NCI-H1092 (cell line): ENCODE data around the gene ARCN1.

Source experiments
- DNase-seq: peaks from one replicate; lab custom pipeline; 2025; lab: John Stamatoyannopoulos, UW

ARCN1 gene

GRCh38 chr11:118639899-118640298 lies 67.7 kb downstream of the ARCN1 start:
- DNase-seq, result no peak

DNA sequence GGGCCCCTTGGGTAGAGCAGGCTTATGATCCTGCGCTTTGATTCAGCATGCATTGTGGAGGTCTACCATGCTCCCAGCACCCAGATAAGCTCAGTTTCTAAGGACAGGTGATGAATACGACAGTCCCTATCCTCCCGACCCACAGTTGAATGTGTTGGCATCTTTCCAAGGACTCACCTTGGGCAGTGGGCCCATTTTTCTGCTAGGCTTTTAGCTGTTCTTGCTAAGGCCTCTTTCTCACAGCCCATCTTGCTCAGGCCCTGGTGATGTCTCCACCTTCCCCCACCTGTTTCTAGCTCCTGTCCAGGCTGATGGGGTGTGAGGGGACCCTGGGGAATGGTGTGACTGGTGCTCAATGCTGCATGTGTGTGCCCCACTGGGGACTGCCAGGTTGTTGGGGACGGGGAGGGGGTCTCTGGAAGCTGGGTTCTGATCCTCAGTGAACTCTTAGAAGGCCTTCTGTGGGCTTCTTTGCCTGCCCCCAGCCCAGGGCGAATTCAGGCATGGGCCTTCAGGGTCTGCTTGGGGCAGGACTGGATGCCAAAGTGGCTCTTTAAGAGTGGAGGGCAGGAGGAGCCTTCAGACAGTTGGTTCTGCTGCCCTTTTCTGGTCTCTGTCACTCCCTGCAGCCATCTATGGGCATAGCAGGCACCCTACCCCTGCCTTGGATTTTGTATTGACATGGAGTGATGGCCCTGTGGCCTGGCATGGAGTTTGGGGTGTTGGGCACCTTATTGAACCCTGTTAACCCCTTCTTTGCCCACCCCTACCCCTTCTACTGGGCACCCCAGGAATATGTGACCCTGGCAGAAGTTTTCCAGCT lies 68.3 kb downstream of the ARCN1 start:
- no peak for DNase-seq

GRCh38 chr11:118641397-118642019 lies 69.3 kb downstream of the ARCN1 start:
- peak; percentile 63 for DNase-seq

DNA sequence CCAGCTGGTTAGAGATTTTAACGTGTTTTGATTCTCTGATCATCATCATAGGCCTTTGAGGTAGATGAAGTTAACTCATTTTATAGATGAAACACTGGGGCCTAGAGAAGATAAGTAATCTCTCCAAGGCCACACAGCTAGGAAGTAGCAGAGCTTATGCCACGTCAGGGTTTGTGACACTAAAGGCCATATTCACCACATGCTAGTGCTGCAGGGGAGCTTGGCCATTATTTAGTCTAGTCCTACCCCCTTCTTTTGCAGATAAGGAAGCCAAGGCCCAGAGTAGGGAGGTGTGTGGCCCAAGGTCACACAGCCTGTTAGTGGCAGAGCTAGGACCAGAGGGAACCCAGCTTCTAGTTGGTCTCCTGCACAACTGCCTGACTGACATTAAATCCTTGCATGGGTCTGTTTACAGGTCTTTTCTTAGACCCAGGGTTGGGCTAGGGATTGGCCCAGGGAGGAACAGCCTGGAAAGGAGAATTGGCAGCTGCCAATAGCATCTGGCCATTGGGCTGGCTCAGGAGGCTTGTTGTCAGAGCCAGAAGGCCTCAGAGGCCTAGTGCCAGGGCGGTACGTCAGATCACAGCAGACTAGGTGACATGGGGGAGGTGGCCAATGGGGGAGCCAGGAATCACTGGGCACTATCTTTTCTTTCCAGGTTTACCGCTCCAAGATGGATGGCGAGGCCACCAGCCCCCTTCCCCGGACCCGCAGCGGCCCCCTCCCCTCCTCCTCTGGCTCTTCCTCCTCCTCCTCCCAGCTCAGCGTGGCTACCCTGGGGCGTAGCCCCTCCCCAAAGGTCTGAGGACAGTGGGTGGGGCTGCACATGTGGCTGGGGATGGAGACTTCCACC lies 71.2 kb downstream of the ARCN1 start:
- DNase-seq, result no peak

- DNase-seq, result no peak
These were observed 71.8 kb downstream of the ARCN1 start for GRCh38 chr11:118643995-118644345.

GRCh38 chr11:118644496-118644895 lies 72.3 kb downstream of the ARCN1 start:
- DNase-seq, result no peak

DNA sequence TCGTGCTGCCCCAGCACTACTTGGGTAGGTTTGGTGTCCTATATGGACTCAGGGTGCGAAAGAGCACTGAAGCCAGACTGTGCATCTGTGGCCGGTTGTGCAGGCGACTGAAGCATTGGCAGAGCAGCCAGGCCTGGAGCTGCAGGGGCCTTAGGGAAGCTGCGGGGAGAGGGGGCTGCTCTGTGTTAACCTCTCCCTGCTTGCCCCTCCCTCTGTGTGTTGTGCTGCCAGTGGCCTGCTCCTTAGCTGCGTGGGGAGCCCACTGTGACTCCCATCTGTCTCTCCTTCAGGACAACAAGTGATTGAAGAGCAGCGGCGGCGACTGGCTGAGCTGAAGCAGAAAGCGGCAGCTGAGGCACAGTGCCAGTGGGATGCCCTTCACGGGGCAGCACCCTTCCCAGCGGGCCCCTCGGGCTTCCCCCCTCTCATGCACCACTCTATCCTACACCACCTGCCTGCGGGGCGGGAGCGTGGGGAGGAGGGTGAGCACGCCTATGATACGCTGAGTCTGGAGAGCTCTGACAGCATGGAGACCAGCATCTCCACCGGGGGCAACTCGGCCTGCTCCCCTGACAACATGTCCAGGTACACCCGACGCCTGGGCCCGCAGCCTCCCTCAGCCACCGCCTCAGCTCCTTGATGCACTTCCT lies 73.0 kb downstream of the ARCN1 start:
- no peak for DNase-seq

DNA sequence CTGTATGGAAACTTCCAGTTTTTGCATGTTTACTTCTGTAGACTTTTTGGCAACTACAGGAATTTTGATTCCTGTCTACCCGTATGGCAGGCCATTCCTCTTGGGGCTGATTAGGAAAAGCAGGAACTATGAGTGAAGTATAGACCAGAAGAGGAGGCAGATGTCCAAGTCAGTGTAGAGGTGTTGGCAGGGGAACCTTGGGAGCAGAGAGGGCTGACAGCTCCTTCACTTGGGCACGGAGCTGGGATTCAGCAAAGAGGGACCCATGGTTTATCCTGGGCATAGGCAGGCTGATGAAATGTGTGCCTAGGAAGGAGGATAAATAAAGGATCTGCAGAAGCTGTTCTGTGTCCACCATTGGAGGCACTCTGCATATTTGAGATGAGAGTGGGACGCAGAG lies 74.2 kb downstream of the ARCN1 start:
- DNase-seq, result no peak

DNA sequence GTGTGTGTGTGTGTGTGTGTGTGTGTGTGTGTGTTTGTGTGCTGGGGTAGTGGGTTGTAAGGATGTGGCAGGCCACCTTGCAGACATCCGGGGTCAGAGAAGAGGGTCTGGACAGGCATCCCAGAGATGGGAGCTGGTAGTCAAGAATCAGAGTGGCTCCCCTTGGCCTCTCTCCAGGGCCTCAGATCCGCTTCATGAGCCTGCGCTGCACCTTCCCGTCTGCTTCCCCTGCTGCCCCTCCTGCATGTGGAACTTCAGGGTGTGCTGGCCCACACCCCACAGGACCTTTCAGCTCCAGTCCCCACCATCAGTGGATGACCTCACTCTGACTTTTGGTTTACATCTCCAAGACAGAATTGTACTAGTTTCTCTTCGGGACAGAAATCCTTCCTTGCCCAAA lies 76.1 kb downstream of the ARCN1 start:
- no peak for DNase-seq

GRCh38 chr11:118649941-118650340 lies 77.7 kb downstream of the ARCN1 start:
- no peak for DNase-seq

- no peak for DNase-seq
These were observed 78.2 kb downstream of the ARCN1 start for GRCh38 chr11:118650366-118650765.

DNA sequence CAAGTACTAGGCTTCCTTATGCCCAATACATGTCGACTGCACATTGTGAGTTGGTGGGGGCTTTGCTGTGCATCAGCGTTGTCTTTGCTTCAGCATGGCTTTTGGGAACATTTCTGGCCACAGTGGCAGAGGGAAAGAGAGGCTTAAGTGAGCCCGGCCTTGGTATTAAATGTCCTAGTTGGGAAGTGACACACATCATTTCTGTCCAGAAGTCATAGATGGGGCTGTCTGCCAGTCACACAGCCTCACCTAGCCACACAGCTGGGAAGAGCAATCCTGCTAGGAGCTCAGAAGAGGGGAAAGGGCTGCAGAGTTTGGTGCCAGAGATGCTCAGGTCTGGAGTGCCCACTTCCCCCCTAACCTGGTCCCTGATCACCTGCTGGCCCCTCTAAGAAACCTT lies 79.6 kb downstream of the ARCN1 start:
- DNase-seq, result no peak
